IMR-90 (cell line): ENCODE data around the gene ADIRF.
"Not testable (repeated sequence)": the region's sequence is repeated elsewhere in the genome, so short reads cannot be mapped to it uniquely, and the experiment has no call there.

ENCODE experiments used
- CEBPB ChIP-seq: IDR thresholded peaks from 2 replicates; pipeline ENCODE4 v1.6.1; 2012; ENCODE audit warnings: low read depth, low read length, improper control_type of control experiment
- CHD1 ChIP-seq: IDR thresholded peaks from 2 replicates; pipeline ENCODE4 v1.6.1; 2012; ENCODE audit warnings: low read depth, low read length, improper control_type of control experiment
- CTCF ChIP-seq: conservative IDR thresholded peaks from 2 replicates; pipeline ENCODE4 v1.5.1; 2012; ENCODE audit warnings: mild to moderate bottlenecking, low read depth, low read length, improper control_type of control experiment
- ELK1 ChIP-seq: fragments of 150-350 bp; IDR thresholded peaks from 2 replicates; pipeline ENCODE4 v1.6.1; 2016; ENCODE audit warnings: low read depth, mild to moderate bottlenecking, low read length, moderate library complexity, borderline replicate concordance
- MXI1 ChIP-seq: IDR thresholded peaks from 2 replicates; pipeline ENCODE4 v1.6.1; 2012; ENCODE audit warnings: low read depth, mild to moderate bottlenecking, low read length, moderate library complexity, borderline replicate concordance
- POLR2A ChIP-seq: IDR thresholded peaks from 2 replicates; pipeline ENCODE4 v1.6.1; 2012; ENCODE audit warnings: mild to moderate bottlenecking, low read depth, low read length
- RAD21 ChIP-seq: IDR thresholded peaks from 2 replicates; pipeline ENCODE4 v1.6.1; 2012; ENCODE audit warnings: low read length, improper control_type of control experiment
- RFX5 ChIP-seq: IDR thresholded peaks from 2 replicates; pipeline ENCODE4 v1.8.0; 2012; ENCODE audit warnings: low read depth, mild to moderate bottlenecking, low read length, moderate library complexity
- SMC3 ChIP-seq: fragments of 150-350 bp; IDR thresholded peaks from 2 replicates; pipeline ENCODE4 v1.6.1; 2016; ENCODE audit warnings: low read depth, mild to moderate bottlenecking, antibody characterized with exemption, low read length, moderate library complexity
- USF2 ChIP-seq: fragments of 150-350 bp; IDR thresholded peaks from 2 replicates; pipeline ENCODE4 v1.6.1; 2017; ENCODE audit warnings: mild to moderate bottlenecking, antibody characterized with exemption, low read length, low read depth

- TF ChIP-seq POLR2A, CTCF, MXI1, RFX5, RAD21, CHD1, CEBPB, ELK1, USF2, SMC3: not testable (repeated sequence)
These were observed 31.6 kb downstream of the ADIRF start for GRCh38 chr10:86999802-87000403.
